Body of pancreas (tissue), 4 donors: ENCODE data around the gene VEGFB.

Experiments used
- CTCF ChIP-seq, 7 experiments: fragments of 450-650 bp in 4 of 7; fragments of 200-600 bp in 3 of 7; sonication (generic) in 3 of 7; IDR thresholded peaks; one replicate each; pipeline ENCODE4 v1.5.1; 2016 to 2019; ENCODE audit warnings: antibody characterized with exemption in 7 of 7
- POLR2A ChIP-seq, 3 donors: fragments of 450-650 bp; IDR thresholded peaks; one replicate each; pipeline ENCODE4 v1.6.1; 2016; ENCODE audit warnings: antibody characterized with exemption in 3 of 3, mild to moderate bottlenecking in 2 of 3

DNA sequence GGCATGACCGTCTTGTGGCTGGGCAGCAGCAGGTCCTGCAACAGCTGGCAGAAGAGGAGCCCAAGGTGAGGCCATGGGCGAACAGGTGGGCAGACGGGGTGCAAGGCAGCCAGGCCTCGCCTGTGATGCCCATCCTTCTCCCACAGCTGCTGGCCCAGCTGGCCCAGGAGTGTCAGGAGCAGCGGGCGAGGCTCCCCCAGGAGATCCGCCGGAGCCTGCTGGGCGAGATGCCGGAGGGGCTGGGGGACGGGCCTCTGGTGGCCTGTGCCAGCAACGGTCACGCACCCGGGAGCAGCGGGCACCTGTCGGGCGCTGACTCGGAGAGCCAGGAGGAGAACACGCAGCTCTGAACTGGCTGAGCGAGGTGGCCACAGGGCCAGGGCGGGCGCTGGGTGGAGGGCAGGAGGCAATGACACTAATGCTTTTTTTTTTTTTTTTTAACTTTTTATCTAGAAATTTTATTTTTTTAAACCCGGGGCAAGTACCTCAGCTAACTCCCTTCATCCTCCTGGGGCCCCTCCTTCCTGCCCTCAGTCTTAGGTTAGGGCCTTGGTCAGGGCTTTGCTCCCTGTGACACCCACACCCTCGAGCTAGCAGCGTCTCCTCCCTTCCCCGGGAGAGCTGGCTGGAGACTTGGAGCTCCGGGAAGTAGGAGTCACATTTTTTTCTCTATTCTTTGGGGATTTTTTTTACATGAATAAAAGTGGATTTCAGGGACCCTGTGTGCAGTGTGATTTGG lies 33.0 kb downstream of the VEGFB start:
- TF ChIP-seq CTCF (IDR thresholded peaks at IDR 0.05) (no peak), POLR2A (IDR thresholded peaks at IDR 0.05) (no peak)
